ENCODE measurements around the gene TRIOBP.
"Not testable (repeated sequence)": the region's sequence is repeated elsewhere in the genome, so short reads cannot be mapped to it uniquely, and the experiment has no call there.

The TRIOBP gene

GRCh38 chr22:37774728-37775127 lies 77.9 kb downstream of the TRIOBP start:
- no peak for DNase-seq (ENCODE audit: low read depth, low spot score)

- DNase-seq (ENCODE audit: low read depth, low spot score) = peak; percentile 37
Observed at GRCh38 chr22:37775785-37776638, 79.2 kb downstream of the TRIOBP start.

GRCh38 chr22:37776639-37777005 lies 79.8 kb downstream of the TRIOBP start:
- DNase-seq (ENCODE audit: low read depth, low spot score) = no peak

- peak; percentile 91 for DNase-seq (ENCODE audit: low read depth, low spot score)
Observed at GRCh38 chr22:37777122-37777687, 80.4 kb downstream of the TRIOBP start.

- no peak for DNase-seq (ENCODE audit: low read depth, low spot score)
Observed at GRCh38 chr22:37778370-37779009, 81.6 kb downstream of the TRIOBP start.

GRCh38 chr22:37781434-37782059 lies 84.7 kb downstream of the TRIOBP start:
- DNase-seq (ENCODE audit: low read depth, low spot score) = no peak

GRCh38 chr22:37782340-37783168 lies 85.7 kb downstream of the TRIOBP start:
- no peak for DNase-seq (ENCODE audit: low read depth, low spot score)

- DNase-seq (ENCODE audit: low read depth, low spot score) = no peak
Observed at GRCh38 chr22:37784829-37785495, 88.1 kb downstream of the TRIOBP start.

- DNase-seq (ENCODE audit: low read depth, low spot score) = no peak
Observed at GRCh38 chr22:37790234-37790633, 93.4 kb downstream of the TRIOBP start.

- no peak for DNase-seq (ENCODE audit: low read depth, low spot score)
Observed at GRCh38 chr22:37792494-37792893, 95.6 kb downstream of the TRIOBP start.

GRCh38 chr22:37794376-37794775 lies 97.5 kb downstream of the TRIOBP start:
- no peak for DNase-seq (ENCODE audit: low read depth, low spot score)

- DNase-seq (ENCODE audit: low read depth, low spot score) = no peak
Observed at GRCh38 chr22:37796079-37796478, 99.2 kb downstream of the TRIOBP start.

GRCh38 chr22:37797259-37797658 lies 100.4 kb downstream of the TRIOBP start:
- not testable (repeated sequence) for DNase-seq (ENCODE audit: low read depth, low spot score)

- DNase-seq (ENCODE audit: low read depth, low spot score) = no peak
Observed at GRCh38 chr22:37797874-37798500, 101.1 kb downstream of the TRIOBP start.

GRCh38 chr22:37799979-37800378 lies 103.1 kb downstream of the TRIOBP start:
- not testable (repeated sequence) for DNase-seq (ENCODE audit: low read depth, low spot score)

GRCh38 chr22:37801946-37802309 lies 105.1 kb downstream of the TRIOBP start:
- DNase-seq (ENCODE audit: low read depth, low spot score) = no peak

- peak; percentile 77 for DNase-seq (ENCODE audit: low read depth, low spot score)
Observed at GRCh38 chr22:37802310-37803194, 105.7 kb downstream of the TRIOBP start.

GRCh38 chr22:37803195-37803638 lies 106.4 kb downstream of the TRIOBP start:
- DNase-seq (ENCODE audit: low read depth, low spot score) = no peak

- no peak for DNase-seq (ENCODE audit: low read depth, low spot score)
Observed at GRCh38 chr22:37803639-37804351, 106.9 kb downstream of the TRIOBP start.

All from astrocyte of the hippocampus (primary cell).